ENCODE results near the gene MAML2. TPM values are rescaled to one million over a fixed set of nuclear protein-coding genes. Genes with fewer than 3 reads are reported as not detected.

Gene MAML2
- total and polyA plus RNA-seq, 9 of the 15 experiments (the other 6 are each of a cell fraction or from before 2014, with no cell fraction given), result 0.79 to 6.8 (median 4.8) TPM

GRCh38 chr11:96146765-96147164 lies 196.2 kb downstream of the MAML2 start:
- in situ Hi-C loops (cut with MboI) (no loop called here), intact Hi-C loops (cut with micrococcal nuclease) (no loop called here)
- H3K79me2 ChIP-seq (ENCODE audit: control insufficient read depth, insufficient read depth, low read length), result no peaks in the 10 kb centered on the region
- H2AFZ ChIP-seq (ENCODE audit: low read depth, low read length), result no peak overlapping the region
- no peak overlapping the region for H3K4me3 ChIP-seq
- ATAC-seq (no peak), DNase-seq (ENCODE audit: extremely low read depth in 1 of 4, low spot score in 3 of 4) (no peak), FAIRE-seq (no peak)
- no peak overlapping the region for H3K9ac ChIP-seq (ENCODE audit: insufficient read depth in 1 of 2, low read depth in 2 of 2, low read length in 2 of 2)
- ChIA-PET POLR2A (no interaction called here), CTCF (ENCODE audit: low intra/inter-chr PET ratio) (no interaction called here)
- H3K27me3 ChIP-seq (ENCODE audit: control insufficient read depth in 2 of 2, insufficient read depth in 2 of 2, low read length in 2 of 2), result no peaks in the 10 kb centered on the region
- TF ChIP-seq THAP7 (CRISPR knock-in tag; IDR thresholded peaks at IDR 0.05) (no peak), MEF2A (IDR thresholded peaks at IDR 0.05; ENCODE audit: control insufficient read depth, low read depth, low read length) (no peak), CEBPB (tag; IDR thresholded peaks at IDR 0.05) (no peak), TAF7 (tag; IDR thresholded peaks at IDR 0.05) (no peak), SMARCE1 (IDR thresholded peaks at IDR 0.05) (no peak), DLX4 (CRISPR knock-in tag; IDR thresholded peaks at IDR 0.05) (no peak), KDM4B (IDR thresholded peaks at IDR 0.05; ENCODE audit: borderline replicate concordance in 2 of 2, low read depth in 1 of 2) (no peak), DNMT1 (IDR thresholded peaks at IDR 0.05) (no peak), ESRRA (IDR thresholded peaks at IDR 0.05; ENCODE audit: borderline replicate concordance, low read depth) (no peak)
- H3K4me2 ChIP-seq (ENCODE audit: insufficient read depth, low read length), result no peak overlapping the region
- no peaks in the 10 kb centered on the region for H3K9me1 ChIP-seq (ENCODE audit: control insufficient read depth, insufficient read depth, low read length)
- no peaks in the 10 kb centered on the region for H4K20me1 ChIP-seq (replicated peaks; ENCODE audit: control insufficient read depth, insufficient read depth, low read length)
- BruUV-seq (replicated peaks), result no TSS peak
- H3K9me3 ChIP-seq (replicated peaks; ENCODE audit: control insufficient read depth, insufficient read depth, low read depth, low read length), result no peaks in the 10 kb centered on the region
- H3K27ac ChIP-seq (ENCODE audit: extremely low read depth, low read depth, low read length), result no peak overlapping the region
- H3K36me3 ChIP-seq (ENCODE audit: control insufficient read depth, insufficient read depth, low read length), result no peaks in the 10 kb centered on the region; the same call in 2 of the 3 replicates
- H3K4me1 ChIP-seq (replicated peaks in 1 of 2; ENCODE audit: control insufficient read depth in 2 of 2, insufficient read depth in 2 of 2, low read length in 2 of 2), result peaks cover 0 to 22% of the 10 kb centered on the region in 2 experiments; a peak in 1 of 5 replicates

Data from K562 (cell line).